ENCODE measurements around the gene ENTHD1. TPM values are rescaled to one million over a fixed set of nuclear protein-coding genes. Genes with fewer than 3 reads are reported as not detected.

ENTHD1 gene
- total RNA-seq, 1 experiment from 2014 or later = not detected

GRCh38 chr22:39923696-39924095 lies 30.1 kb upstream of the ENTHD1 start:
- no peak overlapping the region for H2AFZ ChIP-seq (ENCODE audit: low read length)
- no peak overlapping the region for H3K4me3 Mint-ChIP-seq
- peaks cover 8 to 14% of the 10 kb centered on the region in 2 experiments; a peak in 3 of 4 replicates for H3K4me1 Mint-ChIP-seq
- H3K4me2 ChIP-seq (ENCODE audit: insufficient read depth, insufficient read length, low read length) = no peak overlapping the region
- no peak overlapping the region for H3K23ac ChIP-seq (ENCODE audit: insufficient read length, low read depth, low read length)
- H4K5ac ChIP-seq (ENCODE audit: insufficient read length, low read depth, low read length) = no peak overlapping the region
- no peaks in the 10 kb centered on the region for H3K36me3 Mint-ChIP-seq (ENCODE audit: insufficient read depth in 1 of 3, low read depth in 3 of 3)
- H3K27ac ChIP-seq (ENCODE audit: insufficient read length, low read depth, low read length) = no peak overlapping the region
- no peak overlapping the region for H3K9ac ChIP-seq (ENCODE audit: extremely low read depth, insufficient read length, low read length)
- no peaks in the 10 kb centered on the region for H4K20me1 ChIP-seq (ENCODE audit: control insufficient read depth, insufficient read depth, insufficient read length)
- H3K9me3 Mint-ChIP-seq = no peaks in the 10 kb centered on the region
- no peak overlapping the region for H2BK120ac ChIP-seq (ENCODE audit: low read depth, low read length, poor library complexity, severe bottlenecking)
- no peak overlapping the region for H4K91ac ChIP-seq (ENCODE audit: insufficient read length, low read depth, low read length)
- TF ChIP-seq CTCF (conservative IDR thresholded peaks at IDR 0.05) = no peak
- H3K27me3 Mint-ChIP-seq (ENCODE audit: low read depth) = peaks cover 8% of the 10 kb centered on the region
- H3K4me1 ChIP-seq (ENCODE audit: insufficient read depth, low read length) = no peaks in the 10 kb centered on the region; the same call in 1 of the 2 replicates
- H4K8ac ChIP-seq (replicated peaks; ENCODE audit: insufficient read length, low read depth, low read length) = no peak overlapping the region
- no peak for DNase-seq
- H3K79me1 ChIP-seq (ENCODE audit: insufficient read depth, low read depth, low read length, poor library complexity, severe bottlenecking) = no peaks in the 10 kb centered on the region
- H2BK15ac ChIP-seq (ENCODE audit: low read depth, low read length) = no peak overlapping the region
- H2BK12ac ChIP-seq (ENCODE audit: insufficient read length, low read depth, low read length) = no peak overlapping the region
- no peak overlapping the region for H2BK20ac ChIP-seq (ENCODE audit: low read depth, low read length, poor library complexity, severe bottlenecking)
- no CpG with 5 or more reads among the region's 5 CpGs for WGBS (ENCODE audit: extremely low coverage, insufficient read length, low lambda C conversion rate)
- no peak overlapping the region for H3T11ph ChIP-seq (ENCODE audit: low read length)
- H3K23me2 ChIP-seq (ENCODE audit: insufficient read length, low read depth, low read length, poor library complexity, severe bottlenecking) = no peaks in the 10 kb centered on the region
- H3K27ac Mint-ChIP-seq = no peak overlapping the region
- no peak overlapping the region for H3K56ac ChIP-seq (ENCODE audit: insufficient read length, low read depth, low read length)
- no peak overlapping the region for H2AK5ac ChIP-seq (ENCODE audit: insufficient read length, low read length)
- no peaks in the 10 kb centered on the region for H3K27me3 ChIP-seq (ENCODE audit: insufficient read depth, low read length)
- no peaks in the 10 kb centered on the region for H3K9me3 ChIP-seq (ENCODE audit: control insufficient read depth, low read depth, low read length)
- H3K18ac ChIP-seq (ENCODE audit: insufficient read length, low read depth, low read length) = no peak overlapping the region
- H2BK5ac ChIP-seq (ENCODE audit: insufficient read length, low read length) = no peak overlapping the region
- no peak overlapping the region for H3K4ac ChIP-seq (ENCODE audit: low read depth, low read length)
- no peak overlapping the region for H3K14ac ChIP-seq (ENCODE audit: insufficient read depth, low read length)
- no peaks in the 10 kb centered on the region for H3K79me2 ChIP-seq (ENCODE audit: insufficient read depth, low read length)
